SW 1271 (cell line): ENCODE measurements around the gene RCL1.
A peak's percentile ranks its signal among the peaks of the same experiment; 100 is the strongest.

Experiments
- DNase-seq, 2 experiments: peaks; one replicate each; lab custom pipeline; 2025; lab: John Stamatoyannopoulos, UW

The RCL1 gene

GRCh38 chr9:4812858-4813257 is 20.1 kb downstream of the RCL1 start:
- no peak for DNase-seq

- no peak for DNase-seq
Observed at GRCh38 chr9:4814913-4815312, 22.2 kb downstream of the RCL1 start.

GRCh38 chr9:4815381-4815956 is 22.7 kb downstream of the RCL1 start:
- DNase-seq = no peak

GRCh38 chr9:4820168-4820567 is 27.4 kb downstream of the RCL1 start:
- no peak for DNase-seq

GRCh38 chr9:4821133-4821532 is 28.4 kb downstream of the RCL1 start:
- DNase-seq = no peak

GRCh38 chr9:4822057-4822456 is 29.3 kb downstream of the RCL1 start:
- DNase-seq = no peak

GRCh38 chr9:4826417-4827166 is 33.8 kb downstream of the RCL1 start:
- DNase-seq = no peak

- DNase-seq = no peak
Observed at GRCh38 chr9:4827224-4827623, 34.5 kb downstream of the RCL1 start.

- no peak for DNase-seq
Observed at GRCh38 chr9:4828761-4829160, 36.0 kb downstream of the RCL1 start.

GRCh38 chr9:4829969-4830368 is 37.2 kb downstream of the RCL1 start:
- no peak for DNase-seq

GRCh38 chr9:4830699-4831098 is 38.0 kb downstream of the RCL1 start:
- no peak for DNase-seq

GRCh38 chr9:4831119-4831518 is 38.4 kb downstream of the RCL1 start:
- no peak for DNase-seq

- DNase-seq = no peak
Observed at GRCh38 chr9:4831944-4832343, 39.2 kb downstream of the RCL1 start.

GRCh38 chr9:4832786-4833579 is 40.2 kb downstream of the RCL1 start:
- DNase-seq = peak; percentile 54 to 78

GRCh38 chr9:4833781-4834560 is 41.2 kb downstream of the RCL1 start:
- DNase-seq = no peak

- DNase-seq = no peak
Observed at GRCh38 chr9:4836676-4837075, 43.9 kb downstream of the RCL1 start.

- DNase-seq = no peak
Observed at GRCh38 chr9:4837261-4838188, 44.8 kb downstream of the RCL1 start.

GRCh38 chr9:4838189-4838546 is 45.4 kb downstream of the RCL1 start:
- DNase-seq = no peak

GRCh38 chr9:4839470-4839912 is 46.7 kb downstream of the RCL1 start:
- no peak for DNase-seq

- no peak for DNase-seq
Observed at GRCh38 chr9:4840018-4840417, 47.3 kb downstream of the RCL1 start.

- no peak for DNase-seq
Observed at GRCh38 chr9:4842213-4842612, 49.5 kb downstream of the RCL1 start.
